PFSK-1 (cell line): ENCODE measurements around the gene FAM219B.

ENCODE experiments used
- FOXP2 ChIP-seq: optimal IDR thresholded peaks from 2 replicates; pipeline ENCODE3; 2011; ENCODE audit warnings: borderline replicate concordance, control low read depth, inconsistent platforms; ENCODE audit not compliant: insufficient read depth; ENCODE audit errors: extremely low read length, extremely low read depth
- POLR2AphosphoS5 ChIP-seq: IDR thresholded peaks from 2 replicates; pipeline ENCODE4 v1.6.1; 2012; ENCODE audit warnings: low read depth, mild to moderate bottlenecking, control low read depth, low read length, moderate library complexity
- SIN3A ChIP-seq: IDR thresholded peaks from 2 replicates; pipeline ENCODE4 v1.6.1; 2012; ENCODE audit warnings: mild to moderate bottlenecking, low read length, moderate library complexity, borderline replicate concordance; ENCODE audit not compliant: insufficient read depth
- TAF1 ChIP-seq: IDR thresholded peaks from 2 replicates; pipeline ENCODE4 v1.6.1; 2012; ENCODE audit warnings: low read length, control low read depth, borderline replicate concordance; ENCODE audit not compliant: insufficient read depth
- TF ChIP-seq, protein P1 (sequence below), 2 experiments: IDR thresholded peaks; 2 replicates each; pipeline versions ENCODE4 v1.6.1 to v1.8.0; 2011 to 2012; ENCODE audit warnings: low read depth in 2 of 2, low read length in 2 of 2, control low read depth in 1 of 2, inconsistent platforms in 1 of 2, mild to moderate bottlenecking in 1 of 2, moderate library complexity in 1 of 2; ENCODE audit not compliant: insufficient read depth in 1 of 2

The FAM219B gene

DNA sequence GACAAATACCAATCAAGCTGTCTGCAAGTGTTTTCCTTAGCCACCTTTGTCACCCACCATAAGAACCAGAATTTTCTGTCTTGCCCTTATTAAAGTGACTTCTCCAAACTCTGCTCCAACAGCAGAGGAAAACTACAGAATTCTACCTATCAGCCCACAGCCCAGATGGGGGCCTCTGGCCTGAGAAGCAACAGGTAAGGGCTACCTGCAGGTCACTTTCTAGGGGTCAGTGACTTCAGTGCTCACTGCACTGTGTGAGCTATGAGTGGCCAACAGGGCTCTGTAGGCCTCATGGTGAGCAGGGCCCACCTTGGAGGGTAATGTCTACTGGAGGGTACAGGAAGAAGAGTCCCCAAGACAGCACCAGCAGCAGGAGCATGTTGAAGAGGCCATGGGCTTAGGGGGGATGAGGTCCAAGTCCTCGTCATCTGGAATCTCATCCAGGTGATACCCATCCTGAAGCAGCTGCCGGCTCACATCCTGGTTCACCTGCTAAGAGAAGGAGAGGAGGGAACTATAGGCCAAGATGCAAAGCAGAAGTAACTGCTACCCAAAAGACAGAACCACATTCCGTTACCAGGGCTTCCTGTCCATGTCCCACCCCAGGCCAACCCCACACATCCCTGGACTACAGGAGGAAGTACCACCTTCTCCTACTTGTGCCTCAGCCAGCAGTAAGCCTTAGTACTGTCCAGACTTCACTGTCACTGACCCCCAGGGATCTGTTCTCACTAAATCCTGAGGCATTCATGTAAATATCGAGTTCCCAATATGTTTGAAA, 4.2 kb downstream of the FAM219B start:
- TF ChIP-seq TAF1 (no peak), FOXP2 (no peak), POLR2AphosphoS5 (no peak), SIN3A (no peak)
- TF ChIP-seq, protein P1, sequence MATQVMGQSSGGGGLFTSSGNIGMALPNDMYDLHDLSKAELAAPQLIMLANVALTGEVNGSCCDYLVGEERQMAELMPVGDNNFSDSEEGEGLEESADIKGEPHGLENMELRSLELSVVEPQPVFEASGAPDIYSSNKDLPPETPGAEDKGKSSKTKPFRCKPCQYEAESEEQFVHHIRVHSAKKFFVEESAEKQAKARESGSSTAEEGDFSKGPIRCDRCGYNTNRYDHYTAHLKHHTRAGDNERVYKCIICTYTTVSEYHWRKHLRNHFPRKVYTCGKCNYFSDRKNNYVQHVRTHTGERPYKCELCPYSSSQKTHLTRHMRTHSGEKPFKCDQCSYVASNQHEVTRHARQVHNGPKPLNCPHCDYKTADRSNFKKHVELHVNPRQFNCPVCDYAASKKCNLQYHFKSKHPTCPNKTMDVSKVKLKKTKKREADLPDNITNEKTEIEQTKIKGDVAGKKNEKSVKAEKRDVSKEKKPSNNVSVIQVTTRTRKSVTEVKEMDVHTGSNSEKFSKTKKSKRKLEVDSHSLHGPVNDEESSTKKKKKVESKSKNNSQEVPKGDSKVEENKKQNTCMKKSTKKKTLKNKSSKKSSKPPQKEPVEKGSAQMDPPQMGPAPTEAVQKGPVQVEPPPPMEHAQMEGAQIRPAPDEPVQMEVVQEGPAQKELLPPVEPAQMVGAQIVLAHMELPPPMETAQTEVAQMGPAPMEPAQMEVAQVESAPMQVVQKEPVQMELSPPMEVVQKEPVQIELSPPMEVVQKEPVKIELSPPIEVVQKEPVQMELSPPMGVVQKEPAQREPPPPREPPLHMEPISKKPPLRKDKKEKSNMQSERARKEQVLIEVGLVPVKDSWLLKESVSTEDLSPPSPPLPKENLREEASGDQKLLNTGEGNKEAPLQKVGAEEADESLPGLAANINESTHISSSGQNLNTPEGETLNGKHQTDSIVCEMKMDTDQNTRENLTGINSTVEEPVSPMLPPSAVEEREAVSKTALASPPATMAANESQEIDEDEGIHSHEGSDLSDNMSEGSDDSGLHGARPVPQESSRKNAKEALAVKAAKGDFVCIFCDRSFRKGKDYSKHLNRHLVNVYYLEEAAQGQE (IDR thresholded peaks at IDR 0.05; ENCODE audit: insufficient read depth in 1 of 2, low read depth in 2 of 2, low read length in 2 of 2) = no peak

DNA sequence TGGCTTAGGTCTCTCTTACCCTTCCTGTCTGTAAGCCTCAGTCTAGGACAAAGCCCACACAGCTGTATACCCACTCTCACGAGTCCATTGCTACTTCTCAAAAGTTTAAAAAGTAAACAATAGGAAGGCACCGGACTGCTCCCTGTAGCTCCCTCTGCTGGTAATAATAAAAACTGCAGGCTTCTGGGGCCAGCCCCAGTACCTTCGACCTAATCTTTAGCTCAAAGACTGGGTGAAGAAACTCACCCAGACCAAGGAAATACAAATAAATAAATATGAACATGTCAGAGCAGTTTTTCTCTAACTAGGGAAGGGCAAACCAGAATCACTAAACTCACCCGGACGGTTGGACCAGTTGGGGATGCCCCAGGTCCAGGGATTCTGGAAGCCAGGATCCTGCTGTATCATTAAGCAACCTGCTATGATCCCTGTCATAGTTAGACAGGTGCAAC, 5.0 kb downstream of the FAM219B start:
- TF ChIP-seq POLR2AphosphoS5 = no peak; the same call in 1 of the 2 replicates
- no peak for TF ChIP-seq FOXP2
- no peak for TF ChIP-seq TAF1
- TF ChIP-seq, protein P1 (IDR thresholded peaks at IDR 0.05; ENCODE audit: insufficient read depth in 1 of 2, low read depth in 2 of 2, low read length in 2 of 2) = no peak
- TF ChIP-seq SIN3A = no peak

DNA sequence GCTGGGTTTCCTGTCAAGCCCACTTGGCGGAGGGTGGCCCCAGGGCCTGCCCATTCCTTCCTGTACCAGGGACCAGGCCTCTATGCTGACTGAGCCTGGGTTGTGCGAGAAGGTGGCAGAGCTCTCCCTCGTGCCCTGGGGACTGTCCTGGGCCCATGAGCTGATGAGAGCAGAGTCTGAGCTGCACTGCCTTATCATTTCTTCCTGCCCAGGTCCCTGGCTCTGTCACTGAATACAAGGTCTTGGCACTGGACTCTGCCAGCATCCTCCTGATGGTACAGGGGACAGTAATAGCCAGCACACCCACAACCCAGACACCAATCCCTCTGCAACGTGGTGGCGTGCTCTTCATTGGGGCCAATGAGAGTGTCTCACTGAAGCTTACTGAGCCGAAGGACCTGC, 9.3 kb downstream of the FAM219B start:
- TF ChIP-seq FOXP2 (no peak), TAF1 (no peak), SIN3A (no peak), POLR2AphosphoS5 (no peak)
- TF ChIP-seq, protein P1 (IDR thresholded peaks at IDR 0.05; ENCODE audit: insufficient read depth in 1 of 2, low read depth in 2 of 2, low read length in 2 of 2) = no peak

GRCh38 chr15:74896316-74896715, 10.3 kb downstream of the FAM219B start:
- TF ChIP-seq, protein P1 (IDR thresholded peaks at IDR 0.05; ENCODE audit: insufficient read depth in 1 of 2, low read depth in 2 of 2, low read length in 2 of 2) = no peak
- TF ChIP-seq POLR2AphosphoS5 (no peak; the same call in 1 of the 2 replicates), TAF1 (no peak), FOXP2 (no peak), SIN3A (no peak)

GRCh38 chr15:74895830-74896229, 10.8 kb downstream of the FAM219B start:
- TF ChIP-seq, protein P1 (IDR thresholded peaks at IDR 0.05; ENCODE audit: insufficient read depth in 1 of 2, low read depth in 2 of 2, low read length in 2 of 2) = no peak
- TF ChIP-seq FOXP2 (no peak), TAF1 (no peak), SIN3A (no peak), POLR2AphosphoS5 (no peak)
